Measurements from ENCODE around the gene STRN4.

Gene STRN4

DNA sequence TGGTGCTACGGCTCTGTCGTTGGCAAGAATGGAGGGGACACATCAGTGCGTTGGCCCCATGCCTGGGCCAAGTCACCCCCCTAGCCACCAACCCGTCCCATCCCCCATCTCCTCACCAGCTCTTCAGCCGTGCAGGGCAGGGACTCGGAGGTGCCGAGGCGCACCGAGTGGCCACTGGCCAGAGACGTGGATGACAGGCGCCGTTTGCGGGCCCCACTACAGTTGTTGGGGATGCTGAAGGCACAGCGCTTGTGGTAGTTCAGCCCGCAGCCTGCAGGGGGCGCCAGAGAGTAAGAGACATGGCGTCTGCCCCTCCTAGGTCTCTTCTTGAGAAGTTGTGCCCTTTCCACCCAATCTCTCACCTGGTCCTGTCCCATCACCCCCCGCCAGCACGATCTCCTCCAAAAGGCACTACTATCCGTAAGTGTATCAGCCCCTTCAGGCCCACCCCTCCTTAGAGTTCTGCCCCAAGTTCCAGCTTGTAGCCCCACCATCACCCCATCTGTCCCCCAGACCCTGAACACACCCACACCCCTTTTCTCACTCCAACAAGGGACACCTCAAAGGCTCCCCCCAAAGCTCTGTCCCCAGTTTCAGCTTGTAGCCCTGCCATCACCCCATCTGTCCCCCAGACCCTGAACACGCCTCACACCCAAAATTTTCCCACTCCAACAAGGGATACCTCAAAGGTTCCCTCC lies 41.7 kb downstream of the STRN4 start:
- DNase-seq = peak; percentile 88

DNA sequence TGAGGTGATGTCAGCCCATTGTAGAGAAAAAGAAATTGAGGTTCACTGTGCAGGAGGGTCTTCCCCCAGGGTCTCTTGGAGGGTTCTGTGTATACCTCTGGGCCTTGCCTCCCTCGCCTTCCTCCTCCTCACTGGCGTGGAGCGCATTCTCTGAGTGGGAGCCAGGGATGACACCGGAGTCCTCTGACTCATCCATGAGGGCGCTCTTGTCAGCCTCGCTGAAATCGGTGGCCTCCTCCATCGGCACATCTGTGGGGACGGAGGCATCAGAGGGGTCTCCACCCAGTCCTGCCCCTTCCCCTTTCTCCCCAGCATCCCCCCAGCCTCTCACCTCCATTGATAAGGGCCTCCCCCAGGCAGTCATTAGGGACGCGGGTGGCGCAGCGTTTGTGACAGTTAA lies 45.5 kb downstream of the STRN4 start:
- no peak for DNase-seq

DNA sequence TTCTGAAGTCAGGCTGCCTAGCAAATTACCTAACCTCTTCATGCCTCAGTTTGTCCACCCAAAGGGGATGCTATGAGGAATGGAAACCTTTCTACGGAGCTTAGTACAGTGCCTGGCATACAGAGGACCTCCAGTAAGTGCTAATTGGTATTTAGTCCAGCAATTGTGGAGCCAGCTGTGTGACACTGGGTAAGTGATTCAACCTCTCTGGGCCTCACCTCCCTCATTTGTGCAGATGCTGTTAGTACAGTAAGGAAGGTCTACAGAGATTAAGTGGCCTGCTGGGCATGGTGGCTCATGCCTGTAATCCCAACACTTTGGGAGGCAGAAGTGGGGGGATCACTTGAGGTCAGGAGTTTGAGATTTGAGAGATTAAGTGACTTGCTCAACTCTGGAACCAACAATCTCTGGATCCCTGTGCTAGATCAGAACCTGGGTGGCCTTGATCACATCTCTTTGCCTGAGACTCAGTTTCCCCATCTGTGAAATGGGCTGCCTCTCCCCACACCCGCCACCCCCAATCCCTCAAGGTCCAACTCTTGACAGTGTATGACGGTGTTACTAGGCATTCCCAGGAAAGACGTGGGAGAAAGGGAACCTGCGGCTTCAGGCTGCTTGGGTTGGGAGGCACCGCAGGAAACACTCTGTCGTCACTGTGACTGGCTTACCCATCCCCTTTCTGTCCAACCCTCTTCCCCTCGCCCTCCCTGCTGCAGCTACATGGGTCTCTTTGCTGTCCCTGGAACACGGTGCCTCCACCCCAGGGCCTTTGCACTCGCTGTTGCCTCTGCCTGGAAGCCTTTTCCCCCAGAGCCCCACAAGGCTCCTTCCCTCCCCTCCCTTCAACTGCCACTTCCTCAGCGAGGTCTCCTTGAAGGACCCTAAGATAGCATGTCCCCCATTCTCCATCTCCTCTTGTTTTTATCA lies 47.6 kb downstream of the STRN4 start:
- no peak for DNase-seq

DNA sequence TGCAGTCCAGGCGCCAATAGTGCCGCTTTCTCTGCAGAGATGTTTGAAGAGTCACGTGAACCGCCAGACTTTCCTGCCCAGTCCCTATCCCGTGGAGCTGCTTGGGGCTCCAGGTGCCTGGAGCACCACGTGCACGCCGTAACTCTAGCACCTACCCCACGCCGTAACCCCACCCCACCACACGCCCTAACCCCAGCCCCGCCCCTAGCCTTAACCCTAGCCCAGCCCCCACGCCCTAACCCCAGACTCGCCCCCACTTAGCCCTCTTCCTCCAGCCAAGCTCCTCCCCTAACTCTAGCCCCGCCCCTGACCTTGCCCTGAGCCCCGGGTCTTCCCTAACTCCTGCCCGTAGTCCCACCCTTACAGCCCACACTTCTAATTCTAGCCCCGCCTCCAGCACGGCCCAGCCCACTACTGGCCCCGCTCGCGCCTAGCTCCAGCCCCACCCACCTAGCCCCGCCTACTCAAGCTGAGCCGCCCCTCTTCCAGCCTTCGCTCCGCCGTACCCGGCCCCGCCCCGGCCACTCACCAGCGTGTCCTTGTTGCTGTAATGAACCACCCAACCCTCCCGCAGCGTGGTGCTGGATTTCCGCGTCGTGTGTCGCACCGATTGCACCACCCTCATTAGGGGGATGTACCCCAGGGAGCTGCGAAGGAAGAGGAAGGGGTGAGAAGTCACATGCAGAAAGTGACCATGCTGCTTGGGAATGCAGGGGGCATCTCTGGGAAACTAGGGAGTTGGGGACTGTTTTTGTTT lies 48.9 kb downstream of the STRN4 start:
- DNase-seq = no peak

DNA sequence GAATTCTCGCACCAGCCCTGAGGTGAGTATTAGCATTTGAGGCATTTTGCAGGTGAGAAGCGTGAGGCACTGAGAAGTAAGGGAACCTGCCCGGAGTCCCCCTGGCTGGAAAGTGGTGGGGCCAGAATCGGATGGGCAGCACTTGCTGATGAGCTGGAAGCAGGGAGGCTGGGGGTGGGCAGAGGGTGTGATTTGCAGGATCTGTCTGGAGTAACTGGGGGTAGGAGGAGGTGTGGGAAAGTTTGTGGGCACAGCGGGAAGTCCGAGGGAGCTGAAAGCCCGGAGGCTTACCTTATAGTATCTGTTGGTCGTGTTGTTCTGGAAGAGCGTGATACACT lies 49.4 kb downstream of the STRN4 start:
- no peak for DNase-seq

DNA sequence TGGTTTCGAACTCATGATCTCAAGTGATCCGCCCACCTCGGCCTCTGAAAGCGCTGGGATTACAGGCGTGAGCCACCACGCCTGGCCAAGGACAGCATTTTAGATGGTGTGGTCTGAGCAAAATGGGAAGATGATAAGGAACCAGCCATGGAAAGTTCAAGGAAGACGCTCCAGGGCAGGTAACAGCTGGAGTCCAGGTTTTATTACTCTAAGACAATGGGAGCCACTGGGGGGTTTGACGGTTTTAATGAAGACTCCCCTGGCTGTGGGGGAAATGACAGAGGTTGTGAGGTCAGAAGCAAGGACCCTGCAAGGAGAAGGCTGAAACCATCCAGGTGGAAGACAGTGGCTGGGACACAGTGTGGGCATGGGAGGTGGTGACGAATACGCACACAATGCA lies 50.2 kb downstream of the STRN4 start:
- no peak for DNase-seq

DNA sequence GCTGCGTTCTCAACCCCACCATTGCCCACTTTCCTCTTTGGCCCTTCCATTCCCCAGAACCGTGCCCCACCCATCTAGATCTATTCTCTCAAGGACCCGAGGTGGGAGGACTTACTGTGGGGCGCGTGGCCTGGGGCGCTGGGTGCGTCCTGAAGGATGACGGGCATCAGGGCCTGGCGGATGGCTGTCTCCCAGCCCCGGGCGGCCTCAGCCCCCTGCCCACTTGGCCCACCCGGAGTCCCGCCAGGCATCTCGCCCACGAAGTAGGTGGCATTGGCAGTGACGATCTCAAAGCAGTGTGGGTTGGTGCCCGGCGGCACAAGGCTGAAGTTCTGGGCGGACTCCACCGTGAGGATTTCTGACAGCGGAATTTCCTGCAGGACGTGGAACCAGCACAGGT lies 52.5 kb downstream of the STRN4 start:
- DNase-seq = no peak

DNA sequence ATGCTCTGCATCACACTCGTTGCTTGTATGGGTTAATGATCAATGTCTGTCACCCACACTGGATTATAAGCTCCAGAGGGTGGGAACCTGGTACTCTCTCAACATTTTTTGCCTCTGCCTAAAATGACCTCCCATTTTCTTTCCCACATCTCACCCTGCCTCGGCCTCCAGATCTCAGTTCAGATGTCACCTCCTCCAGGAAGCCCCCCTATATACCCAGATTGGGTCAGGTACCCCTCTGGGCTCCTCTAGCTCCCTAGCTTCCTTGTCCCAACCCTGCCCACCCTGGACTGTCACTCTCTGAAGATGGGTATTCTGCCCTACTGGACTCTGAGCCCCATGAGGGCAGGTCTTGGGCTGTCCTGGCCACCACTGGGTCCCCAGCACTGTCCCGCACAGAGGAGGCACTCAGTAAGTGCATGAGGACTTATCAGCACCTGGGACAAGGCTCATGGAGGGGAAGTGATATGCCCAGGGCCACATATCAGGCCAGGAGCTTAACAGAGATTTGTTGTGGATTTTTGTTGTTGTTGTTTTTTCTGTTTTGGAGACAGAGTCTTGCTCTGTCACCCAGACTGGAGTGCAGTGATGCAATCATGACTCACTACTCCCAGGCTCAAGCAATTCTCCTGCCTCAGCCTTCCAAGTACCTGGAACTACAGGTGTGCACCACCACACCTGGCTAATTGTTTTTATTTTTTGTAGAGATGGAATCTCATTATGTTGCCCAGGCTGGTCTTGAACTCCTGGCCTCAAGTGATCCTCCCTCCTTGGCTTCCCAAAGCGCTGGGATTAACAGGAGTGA lies 53.1 kb downstream of the STRN4 start:
- DNase-seq = no peak

DNA sequence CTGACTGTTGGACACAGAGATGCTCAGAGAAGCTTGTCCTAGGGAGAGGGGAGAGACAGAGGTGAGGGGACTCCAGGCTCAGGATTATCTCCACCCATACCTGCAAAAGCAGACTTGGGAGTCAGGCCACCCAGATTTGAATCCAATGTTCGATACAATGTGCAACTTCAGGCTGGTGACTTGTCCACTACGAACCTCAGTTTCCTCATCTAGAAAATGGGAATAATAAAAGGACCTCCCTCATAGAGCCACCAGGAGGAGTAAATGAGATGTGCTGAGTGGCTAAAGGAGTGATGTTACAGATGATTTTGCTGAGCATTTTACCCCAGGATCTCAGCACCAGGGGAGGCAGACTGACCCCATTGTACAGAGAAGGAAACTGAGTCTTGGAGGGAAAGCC lies 54.3 kb downstream of the STRN4 start:
- DNase-seq = no peak

DNA sequence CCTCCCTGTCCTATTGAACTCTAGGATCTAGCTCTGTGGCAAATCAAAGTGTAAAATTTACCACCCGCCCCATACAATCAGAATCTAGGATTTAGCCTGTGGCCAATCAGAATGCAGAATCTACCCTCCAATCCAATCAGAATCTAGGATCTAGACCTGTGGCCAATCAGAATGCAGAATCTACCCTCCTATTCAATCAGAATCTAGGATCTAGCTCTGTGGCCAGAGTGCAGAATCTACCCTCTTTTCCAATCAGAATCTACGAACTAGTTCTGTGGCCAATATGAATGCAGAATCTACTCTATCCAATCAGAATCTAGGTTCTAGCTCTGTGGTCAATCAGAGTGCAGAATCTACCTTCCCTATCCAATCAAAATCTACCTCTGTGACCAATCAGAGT lies 55.1 kb downstream of the STRN4 start:
- no peak for DNase-seq

DNA sequence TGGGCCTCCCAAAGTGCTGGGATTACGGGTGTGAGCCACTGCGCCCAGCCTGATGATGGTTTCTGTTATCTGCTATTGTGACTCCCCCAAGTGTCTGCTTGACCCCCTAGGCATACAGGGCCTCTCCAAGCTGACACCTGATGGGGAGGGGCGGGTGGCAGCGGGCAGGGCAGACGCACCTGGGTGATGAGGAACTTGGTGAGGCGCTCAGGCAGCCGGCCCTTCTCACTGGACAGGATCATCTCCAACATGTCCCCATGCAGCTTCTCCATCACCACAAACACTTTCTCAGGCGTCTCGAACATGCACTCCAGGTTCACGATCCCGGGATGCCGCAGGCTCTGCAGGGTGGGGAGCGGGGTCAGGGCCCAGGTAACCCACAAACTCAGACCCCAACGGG lies 56.9 kb downstream of the STRN4 start:
- no peak for DNase-seq

DNA sequence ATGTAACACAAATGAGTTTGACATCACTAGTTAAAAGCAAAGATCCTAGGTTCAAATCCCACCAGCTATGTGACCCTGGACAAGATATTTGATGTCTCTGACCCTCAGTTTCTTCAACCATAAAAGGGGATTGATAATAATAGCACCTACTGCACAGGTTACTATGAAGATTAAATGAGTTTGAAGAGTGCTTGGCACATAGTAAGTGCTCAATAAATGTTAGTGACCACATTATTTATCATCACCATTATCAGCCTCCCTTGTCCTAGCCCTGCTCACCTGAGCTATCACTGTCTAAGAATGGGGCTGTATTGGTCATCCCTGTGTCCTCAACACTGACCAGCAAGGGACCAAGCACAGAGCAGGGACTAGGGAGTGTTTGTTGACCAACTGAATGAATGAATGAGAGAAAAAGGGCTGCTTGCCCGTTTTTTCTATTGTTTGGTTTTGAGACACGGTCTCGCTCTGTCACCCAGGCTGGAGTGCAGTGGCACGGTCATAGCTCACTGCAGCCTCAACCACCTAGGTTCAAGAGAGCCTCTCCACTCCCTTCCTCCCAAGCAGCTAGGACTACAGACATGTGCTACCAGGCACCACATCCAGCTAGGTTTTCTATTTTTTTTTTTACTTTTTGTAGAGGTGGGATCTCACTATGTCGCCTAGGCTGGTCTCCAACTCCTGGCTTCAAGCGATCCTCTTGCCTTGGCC lies 58.7 kb downstream of the STRN4 start:
- DNase-seq = no peak

DNA sequence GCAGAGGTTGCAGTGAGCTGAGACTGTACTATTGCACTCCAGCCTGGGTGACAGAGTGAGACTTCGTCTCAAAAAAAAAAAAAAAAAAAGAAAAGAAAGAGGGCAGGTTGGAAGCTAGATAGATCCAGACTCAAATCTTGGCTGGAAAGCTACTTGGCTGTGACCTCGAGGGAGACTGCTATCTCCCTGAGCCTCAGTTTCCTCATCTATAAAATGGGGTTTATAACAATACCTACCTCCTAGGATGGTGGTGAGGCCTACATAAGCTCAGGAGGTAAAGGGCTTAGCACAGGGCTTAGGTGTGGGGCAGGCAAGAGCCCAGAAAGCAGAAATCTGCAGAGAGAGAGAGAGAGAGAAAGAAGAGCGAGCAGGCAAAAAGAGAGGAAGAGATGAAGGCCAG lies 61.1 kb downstream of the STRN4 start:
- no peak for DNase-seq

DNA sequence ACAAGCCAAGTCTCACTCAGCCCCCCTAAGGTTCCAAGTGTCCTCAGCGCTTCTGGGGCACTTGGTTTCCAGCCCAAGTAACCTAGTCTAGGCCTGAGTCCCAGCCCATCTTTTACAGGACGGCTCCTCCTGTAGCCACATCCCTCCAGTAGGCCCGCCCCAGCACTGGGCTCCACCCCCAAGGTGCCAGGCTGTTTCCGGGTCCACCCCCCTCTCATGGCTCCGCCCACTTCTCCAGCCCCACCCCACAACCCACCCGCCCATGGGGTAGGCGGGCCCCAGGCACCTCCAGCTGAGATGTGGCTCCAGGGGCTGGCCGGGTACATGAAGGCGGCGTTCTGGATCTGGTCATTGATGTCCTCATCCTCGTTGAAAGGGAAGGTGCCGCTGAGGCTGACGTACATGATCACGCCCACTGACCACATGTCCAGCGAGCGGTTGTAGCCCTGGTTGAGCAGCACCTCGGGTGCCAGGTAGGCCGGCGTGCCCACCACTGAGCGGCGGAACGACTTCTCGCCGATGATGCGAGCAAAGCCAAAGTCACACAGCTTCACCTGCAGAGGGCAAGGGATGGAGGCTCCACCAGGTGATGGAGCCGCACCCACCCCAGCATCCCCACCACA lies 68.0 kb downstream of the STRN4 start:
- peak; percentile 54 for DNase-seq

DNA sequence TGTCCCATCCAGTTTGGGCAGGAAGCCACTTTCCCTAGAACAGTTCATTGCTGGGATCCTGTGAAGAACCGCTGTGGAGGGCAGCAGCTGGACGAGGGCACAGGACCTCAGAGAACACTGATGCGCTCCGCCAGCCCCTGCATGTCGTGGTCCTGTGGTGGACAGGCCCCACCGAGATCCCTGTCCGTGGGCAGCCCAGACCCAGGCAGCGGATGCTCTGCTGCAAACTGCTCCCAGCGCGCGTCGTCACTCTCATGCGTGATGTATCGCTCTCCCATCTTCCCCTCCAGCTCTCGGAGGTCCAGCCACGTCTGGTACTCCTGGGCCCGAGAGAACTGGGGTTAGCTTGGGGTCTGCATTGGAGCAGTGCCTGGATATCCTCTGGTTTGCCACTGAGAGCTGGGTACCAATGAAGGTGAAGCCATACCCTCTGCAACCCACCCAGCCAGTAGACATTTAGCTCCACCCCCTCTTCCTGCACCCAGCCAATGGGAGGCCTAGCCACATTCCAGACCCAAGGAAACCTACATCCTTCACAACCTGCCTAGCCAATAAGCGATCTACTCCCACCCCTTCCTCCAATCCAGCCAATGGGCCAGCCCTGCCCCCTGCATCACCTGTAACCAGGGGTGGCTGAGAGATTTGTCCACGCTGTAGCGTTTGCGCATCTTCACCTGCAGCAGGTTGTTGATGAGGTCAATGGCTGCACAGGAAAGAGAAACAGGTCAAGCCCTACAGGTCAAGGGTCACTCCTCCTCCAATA lies 71.7 kb downstream of the STRN4 start:
- DNase-seq = no peak

DNA sequence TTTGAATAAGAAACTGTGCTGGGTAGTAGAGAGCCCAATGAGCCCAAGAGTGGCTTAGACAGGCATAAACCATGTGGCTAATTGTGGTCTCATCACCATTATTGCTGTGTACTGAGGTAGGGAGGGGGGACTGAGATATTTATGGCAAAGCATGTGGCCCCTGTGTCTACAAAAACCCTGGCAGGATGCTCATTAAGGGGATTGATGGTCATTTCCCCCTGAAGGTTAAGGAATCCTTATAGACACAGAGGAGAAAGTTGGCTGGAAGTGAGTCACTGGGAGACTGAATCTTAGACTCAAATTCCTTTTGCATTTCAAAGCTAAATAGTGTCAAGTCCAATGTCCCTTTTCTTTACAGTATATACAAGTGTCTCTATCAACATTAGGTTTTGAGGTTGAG lies 75.4 kb downstream of the STRN4 start:
- no peak for DNase-seq
